Calu3 (cell line): ENCODE measurements around the gene AMBRA1. TPM values are rescaled to one million over a fixed set of nuclear protein-coding genes. Genes with fewer than 3 reads are reported as not detected.

ENCODE experiments used
- BruUV-seq: library from RNA; stranded (reverse); fragments of 400-500 nt; replicated peaks from 2 replicates; lab custom pipeline; 2021; lab: Mats Ljungman, UMichigan
- CTCF ChIA-PET: fragments of 300-600 bp; sonication (Branson Sonifier 250); formaldehyde crosslinking; loops from one replicate; lab custom pipeline; 2022; ENCODE audit warnings: antibody characterized with exemption; lab: Charles Lee
- DNase-seq: peaks from one replicate; pipeline ENCODE4 v3.0.0; 2022
- H3K27ac Mint-ChIP-seq: one replicate; pipeline ENCODE4 v1.8.0; 2022; ENCODE audit warnings: mixed read lengths; ENCODE audit not compliant: unreplicated experiment
- H3K27me3 Mint-ChIP-seq: one replicate; pipeline ENCODE4 v1.8.0; 2022; ENCODE audit warnings: mixed read lengths; ENCODE audit not compliant: unreplicated experiment
- H3K36me3 Mint-ChIP-seq: one replicate; pipeline ENCODE4 v1.8.0; 2022; ENCODE audit warnings: mild to moderate bottlenecking, moderate library complexity, mixed read lengths; ENCODE audit not compliant: insufficient read depth, unreplicated experiment
- H3K4me1 Mint-ChIP-seq: one replicate; pipeline ENCODE4 v1.8.0; 2022; ENCODE audit warnings: mild to moderate bottlenecking, low read depth, mixed read lengths; ENCODE audit not compliant: unreplicated experiment
- H3K4me3 Mint-ChIP-seq: one replicate; pipeline ENCODE4 v1.8.0; 2022; ENCODE audit warnings: mild to moderate bottlenecking, low read depth, moderate library complexity, mixed read lengths; ENCODE audit not compliant: unreplicated experiment
- H3K9me3 Mint-ChIP-seq: one replicate; pipeline ENCODE4 v1.8.0; 2022; ENCODE audit warnings: low read depth, mixed read lengths; ENCODE audit not compliant: unreplicated experiment
- CTCF ChIP-seq: fragments of 200-600 bp; IDR thresholded peaks from one replicate; pipeline ENCODE4 v1.8.0; 2022; ENCODE audit warnings: antibody characterized with exemption; ENCODE audit not compliant: unreplicated experiment
- intact Hi-C: fragments of 100-400 bp; cut with micrococcal nuclease; formaldehyde crosslinking; loops from one replicate; pipeline ENCODE4 v1.10.0; 2022; ENCODE audit not compliant: unreplicated experiment
- total RNA-seq: library from RNA; stranded (reverse); gene quantifications from 2 replicates; pipeline ENCODE4 v1.2.3, GENCODE V29; 2022

The AMBRA1 gene
- total RNA-seq, 1 experiment from 2014 or later: 35.0 TPM

- peak overlapping the region; percentile 74 for H3K4me3 Mint-ChIP-seq
- peaks cover 7% of the 10 kb centered on the region for H3K36me3 Mint-ChIP-seq
- H3K4me1 Mint-ChIP-seq: peaks cover 60% of the 10 kb centered on the region
- CTCF ChIA-PET: no interaction called here
- H3K27me3 Mint-ChIP-seq: no peaks in the 10 kb centered on the region
- no peak for DNase-seq
- TF ChIP-seq CTCF: no peak
- no peaks in the 10 kb centered on the region for H3K9me3 Mint-ChIP-seq
- peak overlapping the region; percentile 72 for H3K27ac Mint-ChIP-seq
- BruUV-seq: no TSS peak
- intact Hi-C loops: no loop called here
These were observed 34.0 kb downstream of the AMBRA1 start for GRCh38 chr11:46559815-46560214.

GRCh38 chr11:46557684-46558151, 36.1 kb downstream of the AMBRA1 start:
- DNase-seq: peak; percentile 55
- no peaks in the 10 kb centered on the region for H3K27me3 Mint-ChIP-seq
- TF ChIP-seq CTCF: no peak
- H3K9me3 Mint-ChIP-seq: no peaks in the 10 kb centered on the region
- CTCF ChIA-PET: interaction anchor here (1.3 kb wide), 1 partner anchor 13 kb away, joined by 3 read pairs; no protein-coding TSS in a partner anchor
- peaks cover 18% of the 10 kb centered on the region for H3K36me3 Mint-ChIP-seq
- intact Hi-C loops: no loop called here
- H3K4me1 Mint-ChIP-seq: peaks cover 72% of the 10 kb centered on the region
- peak overlapping the region; percentile 20 for H3K4me3 Mint-ChIP-seq
- H3K27ac Mint-ChIP-seq: peak overlapping the region; percentile 76
- no TSS peak for BruUV-seq

GRCh38 chr11:46555267-46556054, 38.4 kb downstream of the AMBRA1 start:
- intact Hi-C loops: no loop called here
- H3K9me3 Mint-ChIP-seq: no peaks in the 10 kb centered on the region
- H3K36me3 Mint-ChIP-seq: peaks cover 18% of the 10 kb centered on the region
- H3K4me1 Mint-ChIP-seq: peaks cover 50% of the 10 kb centered on the region
- peak overlapping the region; percentile 48 for H3K4me3 Mint-ChIP-seq
- BruUV-seq: no TSS peak
- no peaks in the 10 kb centered on the region for H3K27me3 Mint-ChIP-seq
- TF ChIP-seq CTCF: no peak
- H3K27ac Mint-ChIP-seq: peak overlapping the region; percentile 86
- CTCF ChIA-PET: interaction anchor here (0.5 to 0.8 kb wide), 2 partner anchors 27 to 45 kb away, joined by 3 read pairs; no protein-coding TSS in a partner anchor
- DNase-seq: no peak

- BruUV-seq: TSS peak; percentile 76
- Mint-ChIP-seq H3K27me3 (no peaks in the 10 kb centered on the region), H3K27ac (peak overlapping the region; percentile 86)
These were observed 39.3 kb downstream of the AMBRA1 start for GRCh38 chr11:46554213-46555147.

More at GRCh38 chr11:46554213-46555147, 39.3 kb downstream of the AMBRA1 start:
- Mint-ChIP-seq H3K36me3 (peaks cover 18% of the 10 kb centered on the region), H3K4me1 (peaks cover 40% of the 10 kb centered on the region), H3K4me3 (peak overlapping the region; percentile 48), H3K9me3 (no peaks in the 10 kb centered on the region)
- TF ChIP-seq CTCF: no peak
- CTCF ChIA-PET: interaction anchor here (0.5 to 1.8 kb wide), 7 partner anchors 10 to 1415 kb away, joined by 3 to 6 read pairs (median 4); partner anchors contain the start of genes AMBRA1 and CHRM4
- intact Hi-C loops: no loop called here
- DNase-seq: peak; percentile 49
